HEK293 (cell line): ENCODE data around the gene ZNF451.

Experiments
- CTCF ChIA-PET: fragments of 350-600 bp; formaldehyde crosslinking; extraction: SDS; loops from one replicate; lab custom pipeline; 2021; ENCODE audit warnings: antibody characterized with exemption; lab: Yijun Ruan, JAX
- POLR2A ChIA-PET: fragments of 300-600 bp; formaldehyde crosslinking; extraction: SDS; loops from one replicate; lab custom pipeline; 2020; ENCODE audit warnings: antibody characterized with exemption, inconsistent platforms; lab: Yijun Ruan, JAX
- H3K27ac ChIP-seq: fragments of 200-500 bp; sonication (Bioruptor generic); 2 replicates; pipeline ENCODE4 v1.5.1; 2014; ENCODE audit warnings: low read depth, low read length, control low read depth, inconsistent platforms; ENCODE audit errors: extremely low read depth
- H3K36me3 ChIP-seq, 2 experiments: fragments of 200-500 bp in 1 of 2; sonication (Bioruptor generic) in 1 of 2; 1 replicate in 1 of 2; 2 replicates in 1 of 2; pipeline ENCODE4 v1.5.1; 2014 to 2017; ENCODE audit warnings: inconsistent platforms in 2 of 2, low read length in 2 of 2; ENCODE audit not compliant: control insufficient read depth in 2 of 2, insufficient read depth in 1 of 2
- H3K4me1 ChIP-seq: fragments of 200-500 bp; sonication (Bioruptor generic); 2 replicates; pipeline ENCODE4 v1.5.1; 2014; ENCODE audit warnings: mild to moderate bottlenecking, low read length, inconsistent platforms; ENCODE audit not compliant: control insufficient read depth, insufficient read depth
- H3K4me3 ChIP-seq: 2 replicates; pipeline ENCODE4 v1.5.1; 2011; ENCODE audit warnings: low read depth, mild to moderate bottlenecking, control low read depth, low read length, moderate library complexity
- H3K9me3 ChIP-seq: fragments of 200-500 bp; sonication (Bioruptor generic); 2 replicates; pipeline ENCODE4 v1.5.1; 2014; ENCODE audit warnings: low read depth, low read length, inconsistent platforms; ENCODE audit not compliant: control insufficient read depth, insufficient read depth
- BCL11B ChIP-seq: fragments of 450-650 bp; formaldehyde crosslinking; IDR thresholded peaks from 2 replicates; pipeline ENCODE4 v1.5.1; 2016; ENCODE audit warnings: low read depth, missing biosample characterization, missing genetic modification characterization
- GLI2 ChIP-seq: fragments of 450-650 bp; formaldehyde crosslinking; IDR thresholded peaks from 2 replicates; pipeline ENCODE4; 2017; ENCODE audit warnings: missing biosample characterization, missing genetic modification characterization, low read depth, borderline replicate concordance
- GLIS2 ChIP-seq: fragments of 450-650 bp; formaldehyde crosslinking; IDR thresholded peaks from 2 replicates; pipeline ENCODE4 v1.5.1; 2016; ENCODE audit warnings: missing biosample characterization, missing genetic modification characterization
- KLF9 ChIP-seq: fragments of 450-650 bp; formaldehyde crosslinking; IDR thresholded peaks from 2 replicates; pipeline ENCODE4 v1.5.1; 2016; ENCODE audit warnings: missing biosample characterization, missing genetic modification characterization, low read depth
- OVOL3 ChIP-seq: fragments of 450-650 bp; formaldehyde crosslinking; IDR thresholded peaks from 2 replicates; pipeline ENCODE4 v1.5.1; 2016; ENCODE audit warnings: missing biosample characterization, missing genetic modification characterization
- PRDM1 ChIP-seq: fragments of 450-650 bp; formaldehyde crosslinking; IDR thresholded peaks from 2 replicates; pipeline ENCODE4; 2016; ENCODE audit warnings: missing biosample characterization, missing genetic modification characterization
- PRDM2 ChIP-seq: fragments of 450-650 bp; formaldehyde crosslinking; IDR thresholded peaks from 2 replicates; pipeline ENCODE4 v1.5.1; 2016; ENCODE audit warnings: missing biosample characterization, missing genetic modification characterization, borderline replicate concordance
- PRDM6 ChIP-seq: fragments of 450-650 bp; formaldehyde crosslinking; IDR thresholded peaks from 2 replicates; pipeline ENCODE4 v1.5.1; 2017; ENCODE audit warnings: missing biosample characterization, missing genetic modification characterization
- YY1 ChIP-seq: fragments of 450-650 bp; formaldehyde crosslinking; IDR thresholded peaks from 2 replicates; pipeline ENCODE4 v1.5.1; 2018; ENCODE audit warnings: missing biosample characterization, missing genetic modification characterization
- YY2 ChIP-seq: fragments of 450-650 bp; formaldehyde crosslinking; IDR thresholded peaks from 2 replicates; pipeline ENCODE4 v1.5.1; 2016; ENCODE audit warnings: missing biosample characterization, missing genetic modification characterization
- ZNF146 ChIP-seq: fragments of 450-650 bp; formaldehyde crosslinking; IDR thresholded peaks from 2 replicates; pipeline ENCODE4 v1.5.1; 2016; ENCODE audit warnings: missing biosample characterization, missing genetic modification characterization
- ZNF211 ChIP-seq: fragments of 450-650 bp; formaldehyde crosslinking; IDR thresholded peaks from 2 replicates; pipeline ENCODE4 v1.5.1; 2016; ENCODE audit warnings: low read depth, missing biosample characterization, missing genetic modification characterization
- ZNF214 ChIP-seq: fragments of 450-650 bp; formaldehyde crosslinking; IDR thresholded peaks from 2 replicates; pipeline ENCODE4 v1.5.1; 2017; ENCODE audit warnings: missing biosample characterization, mild to moderate bottlenecking, missing genetic modification characterization, borderline replicate concordance
- ZNF221 ChIP-seq: fragments of 450-650 bp; formaldehyde crosslinking; IDR thresholded peaks from 2 replicates; pipeline ENCODE4 v1.5.1; 2017; ENCODE audit warnings: missing biosample characterization, missing genetic modification characterization, borderline replicate concordance
- ZNF302 ChIP-seq: fragments of 450-650 bp; formaldehyde crosslinking; IDR thresholded peaks from 2 replicates; pipeline ENCODE4 v1.5.1; 2016; ENCODE audit warnings: missing biosample characterization, missing genetic modification characterization, low read depth
- ZNF37A ChIP-seq: fragments of 450-650 bp; IDR thresholded peaks from 2 replicates; pipeline ENCODE4 v1.5.1; 2018; ENCODE audit warnings: missing biosample characterization, missing genetic modification characterization
- ZNF48 ChIP-seq: fragments of 450-650 bp; formaldehyde crosslinking; IDR thresholded peaks from 2 replicates; pipeline ENCODE4 v1.5.1; 2016; ENCODE audit warnings: missing biosample characterization, missing genetic modification characterization
- ZNF558 ChIP-seq: fragments of 450-650 bp; formaldehyde crosslinking; IDR thresholded peaks from 2 replicates; pipeline ENCODE4 v1.5.1; 2016; ENCODE audit warnings: missing biosample characterization, missing genetic modification characterization
- ZNF654 ChIP-seq: fragments of 450-650 bp; formaldehyde crosslinking; IDR thresholded peaks from 2 replicates; pipeline ENCODE4 v1.5.1; 2016; ENCODE audit warnings: low read depth, missing biosample characterization, missing genetic modification characterization
- ZNF776 ChIP-seq: fragments of 450-650 bp; formaldehyde crosslinking; IDR thresholded peaks from 2 replicates; pipeline ENCODE4 v1.5.0; 2017; ENCODE audit warnings: missing biosample characterization, missing genetic modification characterization, borderline replicate concordance
- ZNF843 ChIP-seq: fragments of 450-650 bp; formaldehyde crosslinking; IDR thresholded peaks from 2 replicates; pipeline ENCODE4 v1.5.1; 2016; ENCODE audit warnings: missing biosample characterization, missing genetic modification characterization
- ZSCAN5A ChIP-seq: fragments of 450-650 bp; formaldehyde crosslinking; IDR thresholded peaks from 2 replicates; pipeline ENCODE4 v1.5.1; 2016; ENCODE audit warnings: missing biosample characterization, missing genetic modification characterization

The ZNF451 gene

GRCh38 chr6:57143690-57144089 lies 53.7 kb downstream of the ZNF451 start:
- peaks cover 36 to 50% of the 10 kb centered on the region in 2 experiments for H3K36me3 ChIP-seq
- POLR2A ChIA-PET, result no interaction called here

GRCh38 chr6:57147401-57147800 lies 57.4 kb downstream of the ZNF451 start:
- Histone ChIP-seq H3K4me3 (no peak overlapping the region), H3K36me3 (peaks cover 42 to 61% of the 10 kb centered on the region in 2 experiments), H3K4me1 (no peaks in the 10 kb centered on the region), H3K9me3 (no peaks in the 10 kb centered on the region), H3K27ac (no peak overlapping the region)
- ChIA-PET CTCF (no interaction called here), POLR2A (no interaction called here)
- TF ChIP-seq OVOL3 (tag by site-specific recombination) (no peak), ZNF843 (tag by site-specific recombination) (no peak)

More at GRCh38 chr6:57143690-57144089, 53.7 kb downstream of the ZNF451 start:
- H3K9me3 ChIP-seq, result no peaks in the 10 kb centered on the region
- H3K4me1 ChIP-seq, result no peaks in the 10 kb centered on the region
- H3K4me3 ChIP-seq, result no peak overlapping the region
- TF ChIP-seq ZNF211 (no peak), ZNF146 (tag by site-specific recombination) (peak; percentile 92)
- H3K27ac ChIP-seq, result no peak overlapping the region
- CTCF ChIA-PET, result interaction anchor here (0.7 to 1.2 kb wide), 2 partner anchors 58 to 239 kb away, joined by 3 to 5 read pairs; no protein-coding TSS in a partner anchor

GRCh38 chr6:57147955-57148858 lies 58.2 kb downstream of the ZNF451 start:
- ChIA-PET POLR2A (no interaction called here), CTCF (no interaction called here)
- Histone ChIP-seq H3K4me3 (no peak overlapping the region), H3K36me3 (peaks cover 43 to 65% of the 10 kb centered on the region in 2 experiments), H3K27ac (no peak overlapping the region), H3K4me1 (no peaks in the 10 kb centered on the region), H3K9me3 (no peaks in the 10 kb centered on the region)
- no peak for TF ChIP-seq ZNF776
- TF ChIP-seq ZNF302 (tag by site-specific recombination), result no peak
- TF ChIP-seq ZNF221, result no peak
- TF ChIP-seq YY1 (tag by site-specific recombination), result no peak
- no peak for TF ChIP-seq ZNF843 (tag by site-specific recombination)
- no peak for TF ChIP-seq ZSCAN5A (tag by site-specific recombination)
- TF ChIP-seq PRDM2 (tag by site-specific recombination), result no peak
- no peak for TF ChIP-seq PRDM6 (tag by site-specific recombination)
- TF ChIP-seq KLF9 (tag by site-specific recombination), result no peak
- TF ChIP-seq ZNF654, result no peak
- TF ChIP-seq GLIS2 (tag by site-specific recombination), result no peak
- TF ChIP-seq ZNF214 (tag by site-specific recombination), result no peak
- no peak for TF ChIP-seq ZNF48
- TF ChIP-seq BCL11B (tag by site-specific recombination), result no peak
- TF ChIP-seq GLI2 (tag by site-specific recombination), result no peak
- no peak for TF ChIP-seq PRDM1
- no peak for TF ChIP-seq YY2
- no peak for TF ChIP-seq ZNF37A (tag by site-specific recombination)
- TF ChIP-seq ZNF558 (tag by site-specific recombination), result no peak
